GM12865 (cell line): Measurements from ENCODE around the gene TMEM120B.
"Not testable (repeated sequence)": the region's sequence is repeated elsewhere in the genome, so short reads cannot be mapped to it uniquely, and the experiment has no call there.

Source experiments
- DNase-seq: peaks from one replicate; pipeline ENCODE4 v3.0.0; 2010; ENCODE audit warnings: low read depth
- H3K4me3 ChIP-seq: 2 replicates; pipeline ENCODE4 v1.5.1; 2011; ENCODE audit warnings: mild to moderate bottlenecking, low read depth, low read length, control low read depth
- TF ChIP-seq, protein P1 (sequence below): IDR thresholded peaks from 2 replicates; pipeline ENCODE4 v1.5.1; 2011; ENCODE audit warnings: low read length, control low read depth, low read depth, inconsistent platforms; ENCODE audit not compliant: insufficient read depth; ENCODE audit errors: missing control alignments

The TMEM120B gene

GRCh38 chr12:121731473-121731872 is 18.9 kb downstream of the TMEM120B start:
- TF ChIP-seq, protein P1, sequence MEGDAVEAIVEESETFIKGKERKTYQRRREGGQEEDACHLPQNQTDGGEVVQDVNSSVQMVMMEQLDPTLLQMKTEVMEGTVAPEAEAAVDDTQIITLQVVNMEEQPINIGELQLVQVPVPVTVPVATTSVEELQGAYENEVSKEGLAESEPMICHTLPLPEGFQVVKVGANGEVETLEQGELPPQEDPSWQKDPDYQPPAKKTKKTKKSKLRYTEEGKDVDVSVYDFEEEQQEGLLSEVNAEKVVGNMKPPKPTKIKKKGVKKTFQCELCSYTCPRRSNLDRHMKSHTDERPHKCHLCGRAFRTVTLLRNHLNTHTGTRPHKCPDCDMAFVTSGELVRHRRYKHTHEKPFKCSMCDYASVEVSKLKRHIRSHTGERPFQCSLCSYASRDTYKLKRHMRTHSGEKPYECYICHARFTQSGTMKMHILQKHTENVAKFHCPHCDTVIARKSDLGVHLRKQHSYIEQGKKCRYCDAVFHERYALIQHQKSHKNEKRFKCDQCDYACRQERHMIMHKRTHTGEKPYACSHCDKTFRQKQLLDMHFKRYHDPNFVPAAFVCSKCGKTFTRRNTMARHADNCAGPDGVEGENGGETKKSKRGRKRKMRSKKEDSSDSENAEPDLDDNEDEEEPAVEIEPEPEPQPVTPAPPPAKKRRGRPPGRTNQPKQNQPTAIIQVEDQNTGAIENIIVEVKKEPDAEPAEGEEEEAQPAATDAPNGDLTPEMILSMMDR, result no peak
- DNase-seq, result no peak
- H3K4me3 ChIP-seq, result no peak overlapping the region

DNA sequence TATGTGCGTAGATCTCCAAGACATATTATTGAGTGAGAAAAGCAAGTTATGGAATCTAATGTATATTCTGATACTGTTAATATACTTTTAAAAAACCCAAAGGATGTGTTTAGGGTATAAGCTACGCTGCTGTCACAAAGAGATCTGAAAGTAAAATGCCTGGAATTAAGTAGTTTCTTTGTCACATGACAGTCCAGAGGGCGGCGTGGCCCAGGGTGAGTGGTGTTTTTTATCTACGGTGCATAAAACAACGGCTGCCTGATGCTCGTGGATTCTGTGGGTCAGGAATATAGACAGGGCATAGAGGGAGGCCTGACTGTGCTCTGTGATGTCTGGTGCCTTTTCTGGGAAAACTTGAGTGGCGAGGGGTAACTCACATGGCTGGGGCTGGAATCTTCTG is 21.3 kb downstream of the TMEM120B start:
- H3K4me3 ChIP-seq, result no peak overlapping the region
- TF ChIP-seq, protein P1, result no peak
- no peak for DNase-seq

DNA sequence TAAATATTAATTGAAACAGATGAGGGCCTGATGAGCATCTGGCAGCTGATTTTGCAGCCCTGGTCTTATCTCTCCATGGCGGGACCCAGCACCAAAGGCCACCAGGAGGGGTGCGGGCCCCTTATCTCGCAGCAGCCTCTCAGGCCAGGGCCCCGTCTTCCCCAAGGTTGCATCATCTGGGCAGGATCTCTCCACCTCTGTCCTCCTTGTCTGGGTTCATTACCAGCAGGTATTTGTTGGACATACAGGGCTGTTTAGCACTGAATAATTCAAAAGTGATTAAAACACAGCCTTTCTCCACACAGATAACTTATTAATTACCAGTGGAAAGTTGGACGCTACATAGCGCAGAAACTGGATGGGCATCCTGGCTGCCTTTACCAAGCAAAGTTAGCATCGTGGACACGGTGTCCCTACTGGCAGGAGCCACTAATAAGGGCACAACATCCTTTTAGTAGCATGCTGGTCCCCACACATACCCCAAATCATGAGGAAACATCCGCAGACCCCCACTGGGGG is 25.8 kb downstream of the TMEM120B start:
- no peak for DNase-seq
- TF ChIP-seq, protein P1, result no peak
- no peak overlapping the region for H3K4me3 ChIP-seq

DNA sequence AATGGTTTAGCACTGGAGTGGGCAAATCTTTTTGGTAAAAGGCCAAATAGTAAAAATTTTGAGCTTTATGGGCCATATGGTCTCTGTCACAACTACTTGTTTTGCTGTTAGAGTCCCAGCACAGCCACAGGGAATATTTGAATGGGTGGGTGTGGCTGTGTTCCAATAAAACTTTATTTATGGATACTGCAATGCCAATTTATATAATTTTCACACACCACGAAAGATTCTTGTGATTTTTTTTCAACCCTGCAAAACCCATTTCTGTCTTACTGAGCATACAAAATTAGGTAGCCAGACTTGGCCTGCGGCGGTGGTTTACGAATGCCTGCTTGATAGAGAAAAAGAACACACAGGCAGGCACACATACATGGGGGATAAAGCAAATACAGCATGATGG is 28.3 kb downstream of the TMEM120B start:
- TF ChIP-seq, protein P1, result no peak
- no peak for DNase-seq

DNA sequence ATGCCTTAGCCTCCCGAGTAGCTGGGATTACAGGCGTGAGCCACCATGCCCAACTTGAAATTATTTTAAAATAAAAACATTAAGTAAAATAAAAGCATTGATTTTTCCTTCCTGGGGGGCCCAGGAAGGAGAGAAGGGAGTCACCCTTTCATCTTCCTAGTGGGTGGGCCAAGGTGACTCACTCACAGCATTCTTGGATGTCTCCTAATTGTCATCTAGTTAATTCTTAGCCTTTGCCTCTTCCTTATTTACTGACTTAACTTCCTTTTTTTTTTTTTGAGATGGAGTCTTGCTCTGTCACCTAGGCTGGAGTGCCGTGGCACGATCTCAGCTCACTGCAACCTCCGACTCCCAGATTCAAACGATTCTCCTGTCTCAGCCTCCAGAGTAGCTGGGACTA is 29.2 kb downstream of the TMEM120B start:
- DNase-seq, result no peak
- TF ChIP-seq, protein P1, result no peak
- no peak overlapping the region for H3K4me3 ChIP-seq

More for the DNA sequence above, 28.3 kb downstream of the TMEM120B start:
- H3K4me3 ChIP-seq, result no peak overlapping the region

- not testable (repeated sequence) for H3K4me3 ChIP-seq, DNase-seq
Observed at GRCh38 chr12:121745545-121745944, 33.0 kb downstream of the TMEM120B start.

DNA sequence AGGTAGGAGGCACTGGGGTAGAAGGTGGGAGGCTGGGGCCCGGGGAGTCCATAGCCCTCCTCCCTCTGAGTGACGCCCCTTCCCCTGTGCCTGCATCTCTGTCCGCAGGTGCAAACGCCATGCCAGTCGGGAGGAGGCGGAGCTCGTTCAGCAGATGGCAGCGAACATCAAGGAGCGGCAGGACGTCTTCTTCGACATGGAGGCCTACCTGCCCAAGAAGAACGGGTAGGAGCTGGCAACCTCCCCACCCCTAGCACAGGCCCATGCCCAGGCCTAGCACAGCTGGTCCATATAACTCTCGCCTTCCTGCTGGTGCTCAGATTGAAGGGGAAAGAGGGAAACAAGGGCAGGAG is 35.6 kb downstream of the TMEM120B start:
- TF ChIP-seq, protein P1, result no peak
- H3K4me3 ChIP-seq, result no peak overlapping the region
- no peak for DNase-seq
